GM23248 (cell line): ENCODE measurements around the gene SGO1.

ENCODE experiments used
- EZH2 ChIP-seq: fragments of 200-600 bp; sonication (generic); IDR thresholded peaks from 2 replicates; pipeline ENCODE4 v1.6.1; 2018; ENCODE audit warnings: antibody characterized with exemption, mild to moderate bottlenecking; ENCODE audit not compliant: insufficient read depth, poor library complexity, severe bottlenecking
- EZH2phosphoT487 ChIP-seq: fragments of 200-600 bp; sonication (generic); IDR thresholded peaks from 2 replicates; pipeline ENCODE4 v1.6.1; 2018; ENCODE audit warnings: antibody characterized with exemption, moderate library complexity, mild to moderate bottlenecking, low read depth; ENCODE audit not compliant: insufficient read depth

DNA sequence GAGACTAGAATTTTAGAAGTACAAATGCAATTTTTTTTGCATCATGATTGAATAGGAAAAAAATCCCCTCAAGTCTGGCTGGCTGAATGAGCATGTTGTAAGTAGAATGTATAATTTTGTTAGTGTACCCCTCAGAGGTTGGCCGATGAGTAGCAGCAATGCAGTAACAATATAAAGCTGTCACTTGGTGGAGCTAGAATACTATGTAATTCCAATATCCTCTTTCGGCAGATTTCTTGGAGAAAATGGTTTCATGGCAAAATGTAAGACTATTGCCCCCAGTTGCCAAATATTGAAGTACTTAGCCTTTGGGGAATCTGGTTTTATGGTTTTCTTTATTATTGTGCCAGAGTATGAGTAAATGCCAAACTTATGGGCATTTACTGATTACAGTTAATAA, 39.8 kb upstream of the SGO1 start:
- no peak for TF ChIP-seq EZH2
- no peak for TF ChIP-seq EZH2phosphoT487
